NCI-H345 (cell line): ENCODE data around the gene BRCC3.

ENCODE experiments used
- DNase-seq: peaks from one replicate; lab custom pipeline; 2025; lab: John Stamatoyannopoulos, UW

The BRCC3 gene

DNA sequence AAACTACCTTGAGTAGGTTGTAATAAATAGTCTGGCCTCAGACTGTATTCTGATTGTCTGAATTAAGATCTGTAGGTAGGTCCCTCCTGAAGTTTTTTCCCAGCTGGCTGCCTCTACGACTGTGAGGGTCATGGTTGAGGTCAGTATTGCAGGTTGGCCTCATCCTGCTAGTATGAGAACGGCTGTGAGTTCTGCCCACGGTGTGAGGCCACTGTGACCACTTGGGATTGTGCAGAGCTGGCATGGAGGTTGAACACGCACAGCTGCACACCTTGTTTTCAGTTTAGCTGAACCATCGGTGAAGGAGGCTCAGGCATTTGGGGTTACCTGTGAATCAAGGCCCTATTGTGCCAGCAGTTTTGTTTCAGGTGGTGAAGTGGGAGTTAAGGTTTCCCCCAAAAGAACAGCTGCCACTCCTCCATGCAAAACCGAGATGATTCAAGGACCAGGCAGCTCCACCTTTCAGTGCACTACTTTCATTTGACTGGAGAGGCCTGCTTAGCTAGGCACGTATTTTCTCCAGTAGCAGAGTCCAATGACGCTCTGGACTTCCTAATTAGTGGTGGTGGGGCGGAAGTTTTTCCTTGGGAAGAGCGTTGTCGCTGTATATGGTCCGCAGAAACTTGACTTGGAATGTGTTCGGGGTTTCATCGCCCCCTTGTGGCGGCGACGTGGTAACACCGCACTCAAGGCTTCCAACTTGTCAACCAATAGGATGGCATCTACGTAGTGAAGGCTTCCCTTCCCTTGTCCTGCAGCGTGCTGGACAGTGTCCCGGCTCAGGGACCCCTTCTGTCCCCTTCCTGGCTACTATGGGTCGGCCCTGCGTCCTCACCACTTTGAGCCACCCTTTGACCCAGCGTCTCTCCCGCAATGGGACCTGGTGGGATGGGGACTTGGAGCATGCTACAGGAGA is 14.2 kb upstream of the BRCC3 start:
- DNase-seq, result peak; percentile 62

DNA sequence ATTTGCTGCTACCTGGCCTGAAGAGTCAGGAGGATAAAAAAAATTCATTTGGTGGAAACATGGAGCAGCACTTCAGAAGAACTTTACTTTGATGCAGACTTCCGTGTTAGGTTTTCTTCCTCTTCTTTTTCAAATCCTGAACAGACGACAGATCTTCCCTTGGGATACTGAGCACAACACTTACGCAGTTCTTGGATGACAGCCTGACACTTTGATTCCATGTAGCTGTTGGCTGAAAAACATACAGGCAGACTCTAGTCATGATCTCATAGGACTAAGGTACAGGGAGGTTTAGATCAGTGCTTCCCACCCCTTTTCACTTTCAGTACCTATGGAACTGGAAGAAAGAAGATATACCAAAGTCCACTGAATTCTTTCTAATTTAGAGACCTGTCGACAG is 9.5 kb upstream of the BRCC3 start:
- DNase-seq, result no peak

DNA sequence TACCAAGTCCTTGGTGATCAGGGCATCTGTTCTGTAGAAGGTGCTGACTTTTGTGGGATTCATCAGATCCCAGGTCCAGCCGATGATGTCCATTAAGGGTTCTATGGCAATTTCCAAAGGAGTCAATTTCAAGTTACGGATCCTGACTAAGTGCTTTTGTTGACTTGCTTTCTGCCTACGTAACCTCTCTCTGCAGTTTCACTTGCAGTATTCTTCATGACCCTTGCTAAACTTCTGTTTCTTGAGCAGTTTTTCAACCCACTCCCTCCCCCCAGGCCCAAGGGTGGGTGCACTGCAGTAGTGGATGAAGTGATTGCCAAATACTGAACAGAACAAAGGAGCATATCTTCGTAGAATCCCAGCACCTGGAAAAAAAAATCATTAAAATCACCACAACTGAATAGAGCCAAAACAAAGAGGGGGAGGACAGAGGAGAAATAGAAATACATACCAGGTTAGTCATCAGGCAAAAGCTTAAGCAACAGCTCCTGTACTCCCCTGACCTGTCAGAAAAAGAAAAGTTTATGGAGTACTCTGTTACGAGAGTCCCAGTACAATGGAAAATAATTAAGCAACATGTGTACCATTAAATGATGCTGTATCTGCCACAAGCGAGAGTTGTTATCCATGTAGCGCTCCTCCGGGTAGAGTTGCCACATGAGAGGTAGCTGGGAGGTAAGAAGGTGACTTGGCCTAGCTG is 6.1 kb upstream of the BRCC3 start:
- DNase-seq, result no peak

DNA sequence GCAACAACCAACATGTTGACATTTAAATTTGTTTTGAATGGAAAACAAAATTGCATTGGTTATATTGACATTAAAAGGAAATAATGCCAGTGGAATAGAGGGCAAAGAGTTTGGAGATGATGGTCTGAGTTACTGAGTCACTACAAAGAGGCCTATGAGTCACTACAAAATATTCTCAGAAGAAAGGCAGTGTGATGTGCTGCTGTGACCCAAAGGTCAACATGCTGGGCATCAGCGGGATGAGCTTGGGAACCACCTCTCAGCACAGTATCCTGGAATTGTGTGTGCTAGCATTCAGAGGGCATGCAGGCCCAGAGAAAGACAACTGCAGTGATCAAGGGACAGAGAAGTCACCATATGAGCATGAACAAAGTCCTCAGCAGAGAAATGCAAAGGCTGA is 3.1 kb upstream of the BRCC3 start:
- DNase-seq, result no peak

DNA sequence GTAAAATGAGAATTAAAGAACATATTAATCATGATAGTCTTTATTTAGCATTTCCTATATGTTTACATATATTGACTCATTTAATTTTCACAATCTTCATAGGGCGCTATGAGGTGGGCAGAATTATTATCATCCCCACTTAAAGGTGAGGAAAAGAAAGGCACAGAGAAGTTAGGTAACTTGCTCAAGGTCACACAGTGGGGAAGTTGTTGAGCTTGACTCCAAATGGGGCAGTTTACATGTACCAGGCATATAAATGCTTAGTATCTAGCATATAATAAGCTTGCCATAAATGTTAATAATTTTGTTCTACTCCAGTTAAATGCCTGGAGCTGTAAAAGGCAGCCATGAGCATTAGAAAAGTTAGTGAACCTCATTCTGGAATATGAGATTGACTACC is 1.9 kb upstream of the BRCC3 start:
- DNase-seq, result no peak

DNA sequence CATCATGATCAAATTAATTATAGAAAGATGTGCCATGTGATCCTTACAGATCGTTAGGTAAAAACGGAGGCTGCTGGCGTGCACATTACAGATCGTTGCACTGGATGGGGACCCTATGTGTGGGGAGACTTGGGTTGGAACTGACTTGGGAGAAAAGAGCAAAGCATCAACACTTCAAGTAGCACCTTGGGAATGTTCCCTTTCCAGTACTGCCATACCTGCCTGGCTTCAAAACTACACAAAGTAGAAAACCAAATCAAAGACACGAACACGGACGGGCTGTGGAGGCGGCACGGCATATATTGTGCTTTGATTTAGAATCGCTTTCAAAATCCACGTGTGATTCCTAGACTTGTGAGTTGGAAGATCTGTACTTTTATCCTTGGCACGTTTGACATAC is 1.3 kb upstream of the BRCC3 start:
- DNase-seq, result no peak

DNA sequence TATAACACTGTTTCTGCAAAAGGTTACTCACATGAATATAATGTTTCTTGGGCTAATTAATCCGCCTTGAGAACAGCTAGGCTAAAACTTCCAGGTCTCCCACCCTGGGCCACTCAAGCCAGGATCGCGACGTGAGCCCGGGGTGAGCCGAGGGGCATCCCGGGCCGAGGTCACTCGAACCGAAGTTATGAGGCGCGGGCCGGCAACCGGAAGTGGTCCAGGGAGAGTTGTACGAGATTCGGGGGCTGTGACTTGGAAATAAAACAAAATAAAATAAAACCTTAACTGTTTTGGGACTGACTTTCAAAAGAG is 689 bp upstream of the BRCC3 start:
- no peak for DNase-seq

DNA sequence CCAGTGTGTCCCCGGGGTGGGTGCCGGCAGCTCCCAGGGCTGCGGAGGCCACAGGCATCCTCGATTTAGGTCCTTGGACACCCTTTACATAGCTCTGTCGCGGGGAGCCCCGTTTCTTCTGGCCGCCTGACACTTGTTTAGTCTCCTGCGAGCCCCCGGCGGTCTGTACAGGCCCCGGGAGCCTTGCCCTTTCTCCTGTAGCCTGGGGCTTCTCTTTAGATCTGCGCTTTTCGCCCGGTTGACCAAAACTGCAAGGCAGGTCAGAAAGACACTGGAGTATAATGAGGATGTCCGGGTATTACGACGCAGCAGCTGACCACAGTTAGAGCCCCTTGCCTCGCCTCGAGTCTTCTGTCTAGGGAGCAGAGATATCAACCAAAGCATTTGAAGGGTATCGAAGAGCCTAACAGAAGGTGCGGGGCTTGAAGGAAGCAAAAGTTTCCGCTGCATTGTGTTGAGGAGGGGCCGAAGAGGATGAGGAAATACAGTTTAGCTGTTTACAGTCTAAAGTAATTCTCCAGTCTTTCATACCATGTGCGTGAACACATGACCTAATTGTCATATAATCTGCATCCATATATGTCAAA is 479 bp downstream of the BRCC3 start:
- no peak for DNase-seq

DNA sequence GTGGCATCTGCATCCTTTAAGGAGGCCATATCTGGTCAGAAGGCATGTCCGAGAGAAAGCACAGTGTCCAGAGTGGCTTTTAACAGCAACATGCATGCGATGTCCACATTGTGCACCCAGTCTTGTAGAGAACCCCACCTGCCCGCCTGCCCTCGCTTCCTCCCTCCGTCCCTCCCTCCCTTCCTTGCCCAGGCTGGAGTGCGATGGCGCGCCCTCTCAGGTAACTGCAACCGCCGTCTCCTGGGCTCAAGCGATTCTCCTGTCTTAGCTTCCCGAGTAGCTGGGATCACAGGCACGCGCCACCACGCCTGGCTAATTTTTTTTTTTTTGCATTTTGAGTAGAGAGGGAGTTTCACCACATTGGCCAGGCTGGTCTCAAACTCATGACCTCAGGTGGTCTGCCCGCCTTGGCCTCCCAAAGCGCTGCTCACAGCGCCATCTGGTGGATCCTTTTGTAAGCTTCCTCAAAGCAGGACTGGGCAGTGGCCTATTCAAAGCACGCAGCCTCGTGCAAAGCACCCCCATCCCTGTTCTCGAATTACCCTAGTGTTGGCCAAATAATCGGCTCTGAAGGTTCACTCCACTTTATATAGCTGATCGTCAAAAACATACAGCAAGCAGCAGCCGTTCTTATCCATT is 15.0 kb downstream of the BRCC3 start:
- peak; percentile 3 for DNase-seq

DNA sequence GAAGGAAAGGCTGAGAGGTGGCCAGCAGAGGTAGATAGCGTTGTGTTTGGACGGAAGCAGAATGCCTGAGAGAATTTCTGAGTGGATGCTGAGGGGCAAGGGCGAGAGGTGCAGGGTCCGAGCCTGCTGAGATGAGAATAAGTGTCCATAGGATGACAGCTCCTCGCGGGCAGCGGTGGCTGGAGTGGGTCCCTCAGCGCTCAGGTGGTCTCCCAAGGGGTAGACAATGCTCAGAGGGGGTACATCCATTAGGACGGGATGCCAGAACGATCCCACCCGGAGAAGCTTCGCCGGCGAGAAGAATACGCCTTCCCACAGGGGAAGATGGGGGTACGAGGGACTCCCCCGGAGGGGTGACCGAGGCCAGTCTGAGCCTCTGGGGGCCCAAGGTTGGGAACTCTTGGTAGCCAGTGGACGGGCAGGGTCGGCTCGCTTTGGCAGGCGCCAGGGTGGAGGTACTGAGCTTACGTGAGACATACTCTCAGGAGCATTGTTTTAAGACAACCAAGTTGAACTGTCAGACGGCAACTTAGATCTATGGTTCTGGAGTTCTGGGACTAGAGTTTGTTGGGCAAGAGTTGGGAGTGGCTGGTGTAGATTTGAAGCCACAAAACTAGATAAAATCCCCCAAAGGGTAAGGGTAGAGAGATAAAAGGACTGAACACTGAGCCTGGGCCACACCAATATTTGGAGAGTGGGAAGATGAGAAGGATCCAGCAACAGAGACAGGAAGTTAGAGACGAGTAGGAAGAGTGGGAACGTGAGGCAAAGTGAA is 15.8 kb downstream of the BRCC3 start:
- no peak for DNase-seq

DNA sequence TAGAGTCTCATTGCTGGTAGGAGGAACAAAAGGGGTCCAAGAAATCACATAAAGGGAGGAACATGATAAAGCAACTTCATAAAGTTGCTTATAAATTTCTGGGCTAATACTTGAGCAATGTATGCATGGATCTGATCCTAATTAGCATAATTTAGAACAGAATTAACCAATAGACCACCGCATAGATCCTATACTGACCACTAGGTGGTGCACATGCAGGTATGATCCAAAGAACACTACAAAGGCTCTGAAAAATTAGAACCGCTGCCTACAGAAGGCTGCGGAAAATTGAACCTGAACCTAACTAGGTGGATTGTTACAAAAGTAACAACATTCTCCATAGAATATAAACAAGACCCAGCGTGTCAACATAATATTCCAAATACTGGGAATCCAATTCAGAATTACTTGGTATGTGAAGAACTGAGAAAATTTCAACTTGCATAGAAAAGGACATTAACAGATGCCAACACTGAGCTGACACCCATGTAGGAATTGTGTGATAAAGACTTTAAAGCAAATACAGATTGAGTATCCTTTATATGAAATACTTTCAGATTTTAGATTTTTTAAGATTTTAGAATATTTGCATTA is 23.3 kb downstream of the BRCC3 start:
- peak; percentile 29 for DNase-seq

DNA sequence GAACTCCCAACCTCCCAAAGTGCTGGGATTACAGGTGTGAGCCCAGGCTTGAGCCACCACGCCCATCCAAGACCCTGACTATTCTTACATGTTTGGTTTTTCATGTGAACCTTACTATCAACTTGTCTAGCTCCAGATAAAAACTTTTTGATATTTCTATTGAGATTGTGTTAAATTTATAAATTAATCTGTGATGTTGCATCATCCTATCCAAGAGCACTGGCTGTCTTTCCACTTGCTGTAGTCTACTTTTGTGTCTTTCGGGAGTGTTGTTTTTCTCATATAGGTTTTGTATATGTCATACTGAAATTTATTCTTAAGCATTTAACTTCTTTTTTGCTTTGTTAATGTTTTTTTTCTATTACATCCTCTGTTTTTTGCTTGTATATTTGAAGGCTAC is 34.6 kb downstream of the BRCC3 start:
- no peak for DNase-seq

DNA sequence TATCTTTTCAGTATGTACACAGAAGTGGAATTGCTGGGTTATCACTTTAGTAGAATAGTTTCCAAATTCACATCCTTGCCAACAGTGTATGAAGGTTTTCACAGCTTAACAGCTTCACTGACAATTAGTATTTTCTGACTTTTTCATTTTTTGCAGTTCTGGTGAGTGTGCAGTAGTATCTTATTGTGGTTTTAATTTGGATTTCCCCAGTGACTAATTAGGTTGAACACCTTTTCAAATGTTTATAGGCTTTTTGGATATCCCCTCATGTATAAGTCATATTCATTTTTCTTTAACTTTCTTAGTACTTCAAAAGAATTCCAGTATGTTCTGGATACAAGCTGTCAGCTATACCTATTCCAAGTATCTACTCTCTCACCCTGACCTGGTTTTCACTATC is 37.1 kb downstream of the BRCC3 start:
- no peak for DNase-seq

DNA sequence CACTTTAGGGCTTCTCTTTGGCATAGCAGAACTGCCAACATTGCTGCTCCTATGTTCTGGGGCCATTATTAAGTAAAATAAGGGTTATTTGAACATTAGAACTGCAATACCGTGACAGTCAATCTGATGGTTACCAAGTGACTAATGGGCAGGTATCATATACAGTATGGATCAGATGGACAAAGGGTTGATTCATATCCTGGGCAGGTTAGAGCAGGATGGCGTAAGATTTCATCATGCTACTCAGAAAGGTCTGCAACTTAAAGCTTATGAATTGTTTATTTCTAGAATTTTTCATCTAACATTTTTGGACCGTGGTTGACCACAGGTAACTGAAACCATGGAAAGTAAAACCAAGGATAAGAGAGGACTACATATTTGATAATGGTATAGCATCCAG is 40.9 kb downstream of the BRCC3 start:
- DNase-seq, result no peak

DNA sequence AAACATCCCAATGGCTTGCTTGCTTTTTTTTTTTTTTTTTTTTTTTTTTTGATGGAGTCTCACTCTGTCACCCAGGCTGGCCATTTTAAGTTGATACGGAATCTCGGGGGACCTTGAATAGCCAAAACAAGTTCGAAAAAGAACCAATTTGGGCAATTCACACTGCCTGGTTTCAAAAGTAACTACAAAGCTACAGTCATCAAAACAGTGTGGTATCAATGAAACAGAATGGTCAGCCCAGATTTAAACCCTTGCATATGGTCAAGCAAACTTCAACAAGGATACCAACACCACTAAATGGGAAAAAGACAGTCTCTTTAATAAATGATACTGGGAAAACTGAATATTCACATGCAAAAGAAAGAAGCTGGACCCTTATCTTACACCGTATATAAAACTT is 41.8 kb downstream of the BRCC3 start:
- no peak for DNase-seq

DNA sequence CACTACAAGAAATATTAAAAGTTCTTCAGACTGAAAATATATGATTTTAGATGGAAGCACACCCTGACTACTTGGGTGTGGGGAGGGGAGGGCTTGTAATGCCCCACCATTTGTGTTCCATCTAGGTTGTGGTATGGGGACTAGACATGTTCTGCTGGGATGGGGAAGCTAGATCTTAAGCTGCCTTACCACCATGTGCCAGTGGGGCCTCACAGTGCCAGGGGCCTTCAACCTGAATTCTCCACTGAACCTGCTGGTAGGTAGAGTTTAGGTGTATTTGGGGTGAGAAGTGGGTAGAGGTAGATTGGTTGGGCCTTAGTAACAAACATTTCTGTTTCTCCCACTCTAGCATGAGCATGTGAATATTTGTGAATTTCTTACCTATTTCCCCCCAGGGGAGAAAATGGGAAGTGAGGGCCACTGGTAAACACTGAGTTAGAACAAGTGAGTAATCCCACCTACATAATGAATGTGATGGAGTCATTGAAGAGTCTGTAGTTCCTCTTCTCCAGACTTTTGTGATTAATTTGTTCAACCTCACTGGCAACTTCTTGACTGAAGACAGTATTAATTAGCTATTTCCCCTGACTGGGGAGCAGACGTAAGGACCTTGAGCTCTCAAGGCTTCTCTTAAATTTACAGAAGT is 44.0 kb downstream of the BRCC3 start:
- no peak for DNase-seq

DNA sequence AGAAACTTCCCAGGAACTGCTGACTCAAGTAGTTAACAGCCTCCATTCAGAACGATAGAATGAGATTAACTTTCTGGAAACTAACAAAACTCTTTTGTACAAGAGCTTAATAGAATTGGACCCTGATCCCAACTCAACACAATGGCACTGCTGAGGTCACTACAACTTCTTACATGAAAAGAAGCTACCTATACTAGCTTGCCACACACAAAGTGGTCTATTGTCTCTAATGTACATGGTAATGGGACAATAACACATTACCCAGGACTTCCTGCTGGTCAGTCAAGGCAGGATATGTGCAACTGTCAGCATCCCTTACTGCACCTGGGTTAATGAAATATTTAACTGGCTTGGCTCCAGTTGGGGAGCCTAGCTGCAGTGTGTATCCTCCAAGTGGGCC is 56.2 kb downstream of the BRCC3 start:
- DNase-seq, result no peak

DNA sequence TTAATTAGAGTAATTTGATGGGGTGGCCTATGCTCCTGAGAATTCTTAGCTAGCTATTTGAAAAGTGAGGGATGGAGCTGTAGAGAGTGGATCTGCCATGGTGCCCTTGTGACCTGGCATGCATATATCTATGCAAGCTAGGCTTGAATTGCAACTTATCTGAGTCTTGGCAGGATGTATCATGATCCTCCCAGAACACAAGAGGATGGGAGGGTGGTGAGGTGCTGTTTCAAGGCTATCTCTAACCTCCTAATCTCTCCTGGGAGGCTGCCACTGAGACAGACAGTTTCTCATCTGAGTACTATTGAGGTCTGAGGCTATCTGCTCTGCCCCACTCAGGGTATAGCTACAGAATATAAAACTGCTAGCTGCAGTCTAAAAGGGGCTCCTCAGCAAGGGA is 56.6 kb downstream of the BRCC3 start:
- no peak for DNase-seq

DNA sequence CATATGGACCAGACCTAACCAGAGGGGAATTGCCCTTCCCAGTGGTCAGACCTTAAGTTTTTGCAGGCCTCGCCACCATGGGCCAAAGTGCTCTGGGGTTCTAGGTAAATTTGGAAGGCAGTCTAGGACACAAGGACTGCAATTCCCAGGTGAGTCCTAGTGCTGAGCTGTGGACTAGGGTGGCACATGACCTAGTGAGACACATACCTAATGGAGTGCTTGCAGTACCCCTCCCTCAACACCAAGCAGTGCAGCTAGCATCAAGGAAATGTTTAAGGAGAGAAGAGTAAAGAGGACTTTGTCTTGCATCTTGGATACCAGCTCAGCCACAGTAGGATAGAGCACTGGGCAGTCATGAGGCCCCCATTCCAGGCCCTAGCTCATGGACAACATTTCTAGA is 60.8 kb downstream of the BRCC3 start:
- DNase-seq, result no peak

DNA sequence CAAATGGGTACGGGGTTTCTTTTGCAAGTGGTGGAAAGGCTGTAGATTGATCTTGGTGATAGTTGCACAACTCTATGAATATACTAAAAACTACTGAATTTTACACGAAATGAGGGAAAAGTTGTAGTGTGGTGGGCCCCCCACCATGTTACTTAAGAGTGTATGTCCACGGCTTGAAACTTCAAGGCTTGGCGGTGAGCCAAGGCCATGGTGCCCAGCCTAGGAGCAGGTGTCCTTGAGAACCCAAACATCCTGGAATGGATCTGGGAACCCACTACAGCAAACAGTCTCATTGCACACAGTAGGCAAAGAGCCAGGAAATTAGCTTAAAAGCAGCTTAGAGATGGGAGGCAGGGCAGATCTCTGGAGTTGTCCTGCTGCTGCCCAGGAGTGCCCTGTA is 62.9 kb downstream of the BRCC3 start:
- DNase-seq, result no peak

DNA sequence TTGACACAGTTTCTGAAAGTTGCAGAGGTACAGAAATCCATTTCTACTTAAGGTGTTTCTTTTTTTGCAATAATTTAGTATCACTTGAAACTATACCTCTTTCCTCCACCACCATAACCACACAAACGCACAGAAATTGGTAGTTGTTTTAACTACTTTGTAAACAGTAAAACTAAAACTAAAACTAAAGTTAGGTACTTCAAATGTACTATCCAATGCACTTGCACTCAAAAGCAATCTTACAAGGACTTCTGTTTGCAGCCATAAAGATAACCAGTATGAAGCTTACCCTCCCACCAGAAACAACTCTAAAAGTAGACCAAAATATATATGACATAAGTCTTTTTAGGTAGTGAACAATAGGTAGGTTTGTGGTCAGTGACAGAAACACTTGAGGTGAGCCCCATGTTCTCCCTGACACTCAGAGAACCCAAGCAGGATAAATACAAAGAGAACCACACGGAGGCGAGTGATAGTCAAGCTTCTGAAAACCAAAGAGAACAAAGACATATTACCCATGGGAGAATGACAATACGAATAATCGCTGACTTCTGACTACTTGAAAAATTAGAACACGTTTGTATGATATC is 72.7 kb downstream of the BRCC3 start:
- DNase-seq, result no peak
